ENCODE results near the gene TMEM33. TPM values are rescaled to one million over a fixed set of nuclear protein-coding genes. Genes with fewer than 3 reads are reported as not detected.

TMEM33 gene
- total RNA-seq, 2 donors from 2014 or later: 22.1 to 26.0 TPM

DNA sequence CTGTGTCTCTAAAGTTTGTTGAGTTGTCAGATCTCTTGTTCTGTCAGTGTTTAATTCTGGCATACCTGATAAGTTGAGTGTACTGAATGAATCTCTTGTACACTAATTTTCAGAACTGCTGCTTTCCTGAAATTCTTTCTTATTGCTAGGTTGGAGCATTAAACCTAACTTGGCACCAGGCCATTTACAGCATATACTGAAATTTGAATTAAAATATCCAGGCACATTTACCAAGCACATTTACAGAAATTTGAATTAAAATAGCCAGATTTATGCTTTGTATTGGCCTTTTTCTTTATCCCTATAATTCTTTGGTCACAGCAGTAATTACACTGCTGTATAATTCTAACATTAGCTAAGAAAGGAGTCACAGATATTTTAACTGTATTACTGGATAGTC is 8.9 kb downstream of the TMEM33 start:
- TF ChIP-seq, protein P1, sequence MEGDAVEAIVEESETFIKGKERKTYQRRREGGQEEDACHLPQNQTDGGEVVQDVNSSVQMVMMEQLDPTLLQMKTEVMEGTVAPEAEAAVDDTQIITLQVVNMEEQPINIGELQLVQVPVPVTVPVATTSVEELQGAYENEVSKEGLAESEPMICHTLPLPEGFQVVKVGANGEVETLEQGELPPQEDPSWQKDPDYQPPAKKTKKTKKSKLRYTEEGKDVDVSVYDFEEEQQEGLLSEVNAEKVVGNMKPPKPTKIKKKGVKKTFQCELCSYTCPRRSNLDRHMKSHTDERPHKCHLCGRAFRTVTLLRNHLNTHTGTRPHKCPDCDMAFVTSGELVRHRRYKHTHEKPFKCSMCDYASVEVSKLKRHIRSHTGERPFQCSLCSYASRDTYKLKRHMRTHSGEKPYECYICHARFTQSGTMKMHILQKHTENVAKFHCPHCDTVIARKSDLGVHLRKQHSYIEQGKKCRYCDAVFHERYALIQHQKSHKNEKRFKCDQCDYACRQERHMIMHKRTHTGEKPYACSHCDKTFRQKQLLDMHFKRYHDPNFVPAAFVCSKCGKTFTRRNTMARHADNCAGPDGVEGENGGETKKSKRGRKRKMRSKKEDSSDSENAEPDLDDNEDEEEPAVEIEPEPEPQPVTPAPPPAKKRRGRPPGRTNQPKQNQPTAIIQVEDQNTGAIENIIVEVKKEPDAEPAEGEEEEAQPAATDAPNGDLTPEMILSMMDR (IDR thresholded peaks at IDR 0.05): no peak
- TF ChIP-seq POLR2A (IDR thresholded peaks at IDR 0.05): no peak
- Histone ChIP-seq H3K27me3 (no peaks in the 10 kb centered on the region), H3K27ac (no peak overlapping the region), H3K9me3 (no peaks in the 10 kb centered on the region), H3K4me1 (no peaks in the 10 kb centered on the region), H3K36me3 (replicated peaks in 1 of 2; ENCODE audit: insufficient read depth in 1 of 2, low read depth in 2 of 2) (peaks cover 0 to 2% of the 10 kb centered on the region in 2 donors), H3K4me3 (no peak overlapping the region)
- intact Hi-C loops (cut with DNase I): no loop called here
- DNase-seq (no peak), ATAC-seq (no peak)

DNA sequence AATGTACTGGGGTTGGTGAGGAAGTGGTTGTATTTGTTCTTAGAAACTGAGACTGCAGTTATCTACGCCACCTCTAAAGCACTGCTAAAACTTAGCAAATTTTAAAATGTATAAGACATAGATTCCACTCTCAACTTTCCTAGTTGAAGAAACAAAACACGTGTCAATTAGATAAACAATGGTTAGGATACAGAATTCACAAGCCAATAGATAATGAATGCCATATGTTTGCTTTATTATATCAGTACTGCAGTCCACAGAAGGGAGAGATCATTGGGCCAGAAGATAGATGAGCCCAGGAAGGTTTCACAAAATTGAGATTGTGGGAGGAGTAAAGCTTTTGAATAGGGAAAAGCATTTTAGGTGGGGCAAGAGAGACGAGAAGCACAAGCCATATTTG is 14.3 kb downstream of the TMEM33 start:
- ATAC-seq: no peak
- 78 to 81% methylated on average over 3 of the region's 3 CpGs for WGBS, 2 donors
- TF ChIP-seq, protein P1 (IDR thresholded peaks at IDR 0.05): no peak
- TF ChIP-seq POLR2A (IDR thresholded peaks at IDR 0.05): no peak

GRCh38 chr4:41957634-41958033 is 22.4 kb downstream of the TMEM33 start:
- TF ChIP-seq, protein P1 (IDR thresholded peaks at IDR 0.05): peak in 2 of 7 experiments; percentile 9 to 28
- TF ChIP-seq POLR2A (IDR thresholded peaks at IDR 0.05): no peak
- DNase-seq (no peak), ATAC-seq (no peak)
- Histone ChIP-seq H3K36me3 (replicated peaks in 1 of 2; ENCODE audit: insufficient read depth in 1 of 2, low read depth in 2 of 2) (peaks cover 0 to 10% of the 10 kb centered on the region in 2 donors), H3K4me1 (no peaks in the 10 kb centered on the region), H3K9me3 (no peaks in the 10 kb centered on the region), H3K27me3 (no peaks in the 10 kb centered on the region), H3K27ac (no peak overlapping the region), H3K4me3 (no peak overlapping the region)
- intact Hi-C loops (cut with DNase I): no loop called here
- 50 to 63% methylated on average over 1 of the region's 1 CpG for WGBS, 2 donors

More for the DNA sequence above, 14.3 kb downstream of the TMEM33 start:
- no peak overlapping the region for H3K27ac ChIP-seq
- intact Hi-C loops (cut with DNase I): no loop called here
- no peak for DNase-seq
- no peak overlapping the region for H3K4me3 ChIP-seq
- H3K4me1 ChIP-seq: no peaks in the 10 kb centered on the region
- no peaks in the 10 kb centered on the region for H3K27me3 ChIP-seq
- peaks cover 0 to 15% of the 10 kb centered on the region in 2 donors for H3K36me3 ChIP-seq (replicated peaks in 1 of 2; ENCODE audit: insufficient read depth in 1 of 2, low read depth in 2 of 2)
- H3K9me3 ChIP-seq: no peaks in the 10 kb centered on the region

- WGBS, 2 donors: 86 to 89% methylated on average over 4 of the region's 4 CpGs
- no peak for DNase-seq
- TF ChIP-seq, protein P1 (IDR thresholded peaks at IDR 0.05): peak in 5 of 7 experiments; percentile 2 to 28 (median 13)
- no peak for TF ChIP-seq POLR2A (IDR thresholded peaks at IDR 0.05)
These were observed 27.9 kb downstream of the TMEM33 start for GRCh38 chr4:41963105-41963504.

GRCh38 chr4:41964401-41964800 is 29.2 kb downstream of the TMEM33 start:
- H3K27me3 ChIP-seq: no peaks in the 10 kb centered on the region
- no peaks in the 10 kb centered on the region for H3K36me3 ChIP-seq (replicated peaks in 1 of 2; ENCODE audit: insufficient read depth in 1 of 2, low read depth in 2 of 2)
- intact Hi-C loops (cut with DNase I): no loop called here
- 92 to 100% methylated on average over 1 of the region's 1 CpG for WGBS, 2 donors
- H3K4me3 ChIP-seq: no peak overlapping the region
- no peaks in the 10 kb centered on the region for H3K9me3 ChIP-seq
- no peak overlapping the region for H3K27ac ChIP-seq
- no peak for DNase-seq
- no peak for ATAC-seq
- no peaks in the 10 kb centered on the region for H3K4me1 ChIP-seq
- TF ChIP-seq, protein P1 (IDR thresholded peaks at IDR 0.05): no peak
- TF ChIP-seq POLR2A (IDR thresholded peaks at IDR 0.05): no peak

More at GRCh38 chr4:41963105-41963504, 27.9 kb downstream of the TMEM33 start:
- no peaks in the 10 kb centered on the region for H3K27me3 ChIP-seq
- H3K27ac ChIP-seq: no peak overlapping the region
- H3K4me1 ChIP-seq: no peaks in the 10 kb centered on the region
- intact Hi-C loops (cut with DNase I): no loop called here
- no peaks in the 10 kb centered on the region for H3K9me3 ChIP-seq
- H3K4me3 ChIP-seq: no peak overlapping the region
- no peak for ATAC-seq
- no peaks in the 10 kb centered on the region for H3K36me3 ChIP-seq (replicated peaks in 1 of 2; ENCODE audit: insufficient read depth in 1 of 2, low read depth in 2 of 2)
